HepG2 (cell line): ENCODE measurements around the gene TSACC. TPM values are rescaled to one million over a fixed set of nuclear protein-coding genes. Genes with fewer than 3 reads are reported as not detected.

Experiments
- ATAC-seq: fragments of 200-7000 bp; cut with Tn5 transposase; 3 replicates; pipeline ENCODE4 v1.9.1; 2020; ENCODE audit warnings: mild to moderate bottlenecking, moderate library complexity
- BruUV-seq: library from RNA; stranded (reverse); fragments of 400-500 nt; replicated peaks from 2 replicates; lab custom pipeline; 2021; lab: Mats Ljungman, UMichigan
- CTCF ChIA-PET: fragments of 300-600 bp; formaldehyde crosslinking; extraction: SDS; loops from one replicate; lab custom pipeline; 2021; ENCODE audit warnings: low total read pairs, inconsistent platforms, low intra/inter-chr PET ratio; lab: Yijun Ruan, JAX
- POLR2A ChIA-PET: fragments of 350-600 bp; sonication (Branson Sonifier 250); formaldehyde crosslinking; loops from one replicate; lab custom pipeline; 2020; ENCODE audit warnings: antibody characterized with exemption, inconsistent platforms; lab: Yijun Ruan, JAX
- DNase-seq: peaks from one replicate; pipeline ENCODE4 v3.0.0-alpha.2; 2015; ENCODE audit warnings: low spot score
- FAIRE-seq: peaks from 3 replicates; lab custom pipeline; 2011; peaks lifted over from hg19 to GRCh38; lab: Jason Lieb, UNC
- H2AFZ ChIP-seq: one replicate; pipeline ENCODE4 v1.6.1; 2011; ENCODE audit warnings: low read length, inconsistent platforms
- H3K27ac ChIP-seq: fragments of 300-600 bp; 3 replicates; pipeline ENCODE4 v1.8.0; 2011; ENCODE audit warnings: mixed run types, mild to moderate bottlenecking, mixed read lengths, low read length, inconsistent platforms; ENCODE audit not compliant: insufficient read depth; ENCODE audit errors: extremely low read length
- H3K27me3 ChIP-seq, 2 experiments: fragments of 200-600 bp in 1 of 2; 2 replicates in 1 of 2; 3 replicates in 1 of 2; pipeline versions ENCODE4 v1.6.0 to v1.8.0; 2011; ENCODE audit warnings: low read length in 2 of 2, mild to moderate bottlenecking in 2 of 2, moderate library complexity in 2 of 2, inconsistent platforms in 1 of 2; ENCODE audit not compliant: insufficient read depth in 2 of 2, control insufficient read depth in 1 of 2
- H3K36me3 ChIP-seq, 2 experiments: fragments of 200-600 bp in 1 of 2; replicated peaks in 1 of 2; 2 replicates in 1 of 2; 3 replicates in 1 of 2; pipeline versions ENCODE4 v1.5.1 to v1.8.0; 2011; ENCODE audit warnings: low read length in 2 of 2, inconsistent platforms in 1 of 2; ENCODE audit not compliant: insufficient read depth in 2 of 2, control insufficient read depth in 1 of 2
- H3K4me1 ChIP-seq: 2 replicates; pipeline ENCODE4 v1.5.1; 2012; ENCODE audit warnings: low read length, inconsistent platforms; ENCODE audit not compliant: insufficient read depth
- H3K4me2 ChIP-seq: 2 replicates; pipeline ENCODE4 v1.6.0; 2011; ENCODE audit warnings: low read depth, low read length, inconsistent platforms
- H3K4me3 ChIP-seq, 3 experiments: fragments of 200-600 bp in 1 of 3; sonication (generic), shearing (Covaris generic) in 1 of 3; replicated peaks in 1 of 3; 2 replicates each; pipeline ENCODE4 v1.5.1; 2011 to 2016; ENCODE audit warnings: low read length in 3 of 3, inconsistent platforms in 2 of 3, low read depth in 2 of 3, mild to moderate bottlenecking in 2 of 3, control low read depth in 1 of 3, mixed read lengths in 1 of 3; ENCODE audit not compliant: insufficient read depth in 1 of 3
- H3K79me2 ChIP-seq: one replicate; pipeline ENCODE4 v1.6.1; 2011; ENCODE audit warnings: low read length, inconsistent platforms; ENCODE audit not compliant: insufficient read depth
- H3K9ac ChIP-seq: 2 replicates; pipeline ENCODE4 v1.6.0; 2011; ENCODE audit warnings: mild to moderate bottlenecking, low read depth, low read length, inconsistent platforms; ENCODE audit not compliant: insufficient read depth
- H3K9me3 ChIP-seq: 2 replicates; pipeline ENCODE4 v1.5.1; 2012; ENCODE audit warnings: mild to moderate bottlenecking, low read length
- H4K20me1 ChIP-seq: 2 replicates; pipeline ENCODE4 v1.6.0; 2011; ENCODE audit warnings: inconsistent platforms, mild to moderate bottlenecking, low read length, moderate library complexity; ENCODE audit not compliant: insufficient read depth
- ETV6 ChIP-seq: sonication (generic); formaldehyde crosslinking; conservative IDR thresholded peaks from 2 replicates; pipeline ENCODE4 v1.4.0; 2020; ENCODE audit warnings: missing genetic modification reagents
- GABPA ChIP-seq, 2 experiments: IDR thresholded peaks; 2 replicates each; pipeline ENCODE4 v1.6.1; 2011 to 2016; ENCODE audit warnings: low read depth in 2 of 2, low read length in 1 of 2, missing biosample characterization in 1 of 2, missing genetic modification characterization in 1 of 2
- GFI1 ChIP-seq: sonication (generic); formaldehyde crosslinking; IDR thresholded peaks from 2 replicates; pipeline ENCODE4 v1.5.0; 2020; ENCODE audit warnings: missing genetic modification reagents, mild to moderate bottlenecking, borderline replicate concordance
- NCOA1 ChIP-seq: sonication (generic); formaldehyde crosslinking; IDR thresholded peaks from 2 replicates; pipeline ENCODE4 v1.9.0; 2021; ENCODE audit warnings: missing genetic modification reagents
- PBX2 ChIP-seq: IDR thresholded peaks from 2 replicates; pipeline ENCODE4 v1.6.1; 2016; ENCODE audit warnings: control low read depth
- STAT5B ChIP-seq: sonication (generic); formaldehyde crosslinking; IDR thresholded peaks from 2 replicates; pipeline ENCODE4 v1.4.0; 2020; ENCODE audit warnings: missing genetic modification reagents
- TEF ChIP-seq: sonication (generic); formaldehyde crosslinking; IDR thresholded peaks from 2 replicates; pipeline ENCODE4 v1.5.0; 2020; ENCODE audit warnings: missing genetic modification reagents
- ZBTB38 ChIP-seq: sonication (generic); formaldehyde crosslinking; IDR thresholded peaks from 2 replicates; pipeline ENCODE4 v1.5.1; 2020; ENCODE audit warnings: mild to moderate bottlenecking, missing genetic modification reagents
- ZNF276 ChIP-seq: sonication (generic); formaldehyde crosslinking; IDR thresholded peaks from 2 replicates; pipeline ENCODE4 v1.4.0; 2020; ENCODE audit warnings: mild to moderate bottlenecking, low read depth, missing genetic modification reagents
- ZNF331 ChIP-seq: sonication (generic); formaldehyde crosslinking; IDR thresholded peaks from 2 replicates; pipeline ENCODE4 v1.4.0; 2020; ENCODE audit warnings: missing genetic modification reagents
- ZNF431 ChIP-seq: sonication (generic); formaldehyde crosslinking; IDR thresholded peaks from 2 replicates; pipeline ENCODE4 v1.9.0; 2022; ENCODE audit warnings: missing genetic modification reagents, low read depth, mild to moderate bottlenecking, borderline replicate concordance
- ZNF530 ChIP-seq: sonication (generic); formaldehyde crosslinking; IDR thresholded peaks from 2 replicates; pipeline ENCODE4 v1.5.0; 2020; ENCODE audit warnings: low read depth, mild to moderate bottlenecking, missing genetic modification reagents
- ZNF615 ChIP-seq: sonication (generic); formaldehyde crosslinking; IDR thresholded peaks from 2 replicates; pipeline ENCODE4 v1.5.0; 2020; ENCODE audit warnings: mild to moderate bottlenecking, missing genetic modification reagents, borderline replicate concordance
- WGBS: methylation state at CpG from one replicate; pipeline ENCODE4 v1.1.6; 2017; ENCODE audit warnings: low lambda C conversion rate; 5-methylcytosine and 5-hydroxymethylcytosine counted together
- in situ Hi-C: cut with HindIII; loops from 2 replicates; pipeline ENCODE4 v1.10.0; 2017; ENCODE audit warnings: low pct_unique_long_range_greater_than_20kb; ENCODE audit not compliant: extremely low pct_ligation_motif_present
- intact Hi-C: fragments of 100-400 bp; cut with micrococcal nuclease; formaldehyde crosslinking; loops from one replicate; pipeline ENCODE4 v1.10.0; 2022; ENCODE audit not compliant: unreplicated experiment
- polyA plus RNA-seq, 8 experiments: library from polyadenylated mRNA; depleted of rRNA in 3 of 8; stranded (reverse) in 7 of 8; unstranded in 1 of 8; fragments of >200 nt; fragmentation: Illumina TruSeq in 4 of 8; extraction: Trizol in 4 of 8; gene quantifications; 2 replicates each; pipeline versions ENCODE4 v1.2.1 to v1.2.3, GENCODE V29; 2011 to 2016; ENCODE audit warnings: low read depth in 4 of 8, missing spikeins in 1 of 8, mixed read lengths in 1 of 8; ENCODE audit not compliant: insufficient read depth in 1 of 8
- total RNA-seq, 5 experiments: library from RNA; depleted of rRNA; stranded (reverse); fragments of >200 nt; fragmentation: Illumina TruSeq; extraction: Trizol; gene quantifications; 2 replicates each; pipeline ENCODE4 v1.2.3, GENCODE V29; 2016; ENCODE audit warnings: low read depth in 1 of 5
- TF ChIP-seq, protein P1 (sequence below): sonication (generic); formaldehyde crosslinking; IDR thresholded peaks from 2 replicates; pipeline ENCODE4 v1.4.0; 2020; ENCODE audit warnings: missing genetic modification reagents
- TF ChIP-seq, protein P2 (sequence below): IDR thresholded peaks from 2 replicates; pipeline ENCODE4 v1.6.1; 2016; ENCODE audit warnings: low read depth, borderline replicate concordance

Gene TSACC
- total and polyA plus RNA-seq, 2 of the 13 experiments (the other 11 are each of a cell fraction or from before 2014, with no cell fraction given): 1.5 to 2.6 TPM

DNA sequence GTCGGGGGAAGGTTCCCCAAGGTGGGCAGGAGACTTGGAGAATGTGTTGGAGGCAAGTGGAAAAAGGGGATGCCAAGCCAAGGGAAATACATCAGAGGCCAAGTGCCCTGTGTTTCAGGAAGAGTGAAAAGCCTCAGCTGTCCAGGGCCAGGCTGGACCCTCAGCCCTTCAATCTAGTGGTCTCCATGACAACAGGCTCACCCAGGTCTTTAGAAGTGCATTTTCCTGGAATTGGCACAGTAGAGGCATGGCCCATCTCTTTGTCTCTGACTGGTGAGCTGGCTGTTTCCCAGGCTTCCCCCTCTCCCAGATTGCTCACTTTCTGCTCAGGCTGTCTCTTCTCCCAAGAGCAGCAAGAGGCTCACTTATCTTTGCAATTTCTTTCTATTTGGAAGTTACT lies 20.3 kb downstream of the TSACC start:
- DNase-seq (no peak), FAIRE-seq (no peak), ATAC-seq (no peak)
- ChIA-PET POLR2A (interaction anchor here (5.8 kb wide), 1 partner anchor 13 kb away, joined by 46 read pairs; no protein-coding TSS in a partner anchor), CTCF (no interaction called here)
- no peaks in the 10 kb centered on the region for H3K36me3 ChIP-seq
- intact Hi-C loops (no loop called here), in situ Hi-C loops (loop anchor here (10.0 kb wide), 1 partner anchor 86 kb away; no protein-coding TSS in a partner anchor)
- BruUV-seq: no TSS peak
- WGBS: 100% methylated on average over 1 of the region's 1 CpG
- peaks cover 44% of the 10 kb centered on the region for H3K4me1 ChIP-seq
- no peaks in the 10 kb centered on the region for H4K20me1 ChIP-seq
- no peak overlapping the region for H3K9ac ChIP-seq
- no peaks in the 10 kb centered on the region for H3K79me2 ChIP-seq
- no peak overlapping the region for H3K27ac ChIP-seq
- TF ChIP-seq, protein P1, sequence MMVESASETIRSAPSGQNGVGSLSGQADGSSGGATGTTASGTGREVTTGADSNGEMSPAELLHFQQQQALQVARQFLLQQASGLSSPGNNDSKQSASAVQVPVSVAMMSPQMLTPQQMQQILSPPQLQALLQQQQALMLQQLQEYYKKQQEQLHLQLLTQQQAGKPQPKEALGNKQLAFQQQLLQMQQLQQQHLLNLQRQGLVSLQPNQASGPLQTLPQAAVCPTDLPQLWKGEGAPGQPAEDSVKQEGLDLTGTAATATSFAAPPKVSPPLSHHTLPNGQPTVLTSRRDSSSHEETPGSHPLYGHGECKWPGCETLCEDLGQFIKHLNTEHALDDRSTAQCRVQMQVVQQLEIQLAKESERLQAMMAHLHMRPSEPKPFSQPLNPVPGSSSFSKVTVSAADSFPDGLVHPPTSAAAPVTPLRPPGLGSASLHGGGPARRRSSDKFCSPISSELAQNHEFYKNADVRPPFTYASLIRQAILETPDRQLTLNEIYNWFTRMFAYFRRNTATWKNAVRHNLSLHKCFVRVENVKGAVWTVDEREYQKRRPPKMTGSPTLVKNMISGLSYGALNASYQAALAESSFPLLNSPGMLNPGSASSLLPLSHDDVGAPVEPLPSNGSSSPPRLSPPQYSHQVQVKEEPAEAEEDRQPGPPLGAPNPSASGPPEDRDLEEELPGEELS (CRISPR knock-in tag): no peak
- TF ChIP-seq GABPA (IDR thresholded peaks at IDR 0.05; ENCODE audit: low read depth, low read length) (no peak), GABPA (CRISPR knock-in tag; IDR thresholded peaks at IDR 0.05; ENCODE audit: low read depth) (no peak), ZNF276 (CRISPR knock-in tag) (no peak), ZNF530 (no peak), GFI1 (CRISPR knock-in tag) (no peak), ZNF331 (CRISPR knock-in tag) (no peak), NCOA1 (no peak), ZNF431 (CRISPR knock-in tag) (no peak), TEF (no peak), ZNF615 (CRISPR knock-in tag) (no peak), ETV6 (CRISPR knock-in tag) (no peak), ZBTB38 (CRISPR knock-in tag) (no peak), PBX2 (CRISPR knock-in tag) (no peak), STAT5B (no peak)
- TF ChIP-seq, protein P2, sequence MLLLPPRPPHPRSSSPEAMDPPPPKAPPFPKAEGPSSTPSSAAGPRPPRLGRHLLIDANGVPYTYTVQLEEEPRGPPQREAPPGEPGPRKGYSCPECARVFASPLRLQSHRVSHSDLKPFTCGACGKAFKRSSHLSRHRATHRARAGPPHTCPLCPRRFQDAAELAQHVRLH: no peak
- TF ChIP-seq, all 625 proteins: peak for 0
- Histone ChIP-seq H3K27me3 (no peaks in the 10 kb centered on the region), H2AFZ (no peak overlapping the region), H3K9me3 (no peaks in the 10 kb centered on the region), H3K4me2 (no peak overlapping the region), H3K4me3 (no peak overlapping the region)
